Endodermal cell (in vitro differentiated cells): ENCODE results near the gene GRIN2D. TPM values are rescaled to one million over a fixed set of nuclear protein-coding genes. Genes with fewer than 3 reads are reported as not detected.

Experiments
- DNase-seq: peaks from one replicate; pipeline ENCODE4 v3.0.0-alpha.2; 2017
- H3K27ac ChIP-seq: 2 replicates; pipeline ENCODE4 v1.5.1; 2013; ENCODE audit warnings: mild to moderate bottlenecking, low read depth, low read length, moderate library complexity
- H3K27me3 ChIP-seq: 2 replicates; pipeline ENCODE4 v1.6.1; 2013; ENCODE audit warnings: mild to moderate bottlenecking, low read length, moderate library complexity; ENCODE audit not compliant: insufficient read depth, control insufficient read depth, poor library complexity, severe bottlenecking
- H3K36me3 ChIP-seq: 2 replicates; pipeline ENCODE4 v1.7.0; 2013; ENCODE audit warnings: mild to moderate bottlenecking, low read length, moderate library complexity; ENCODE audit not compliant: control insufficient read depth, insufficient read depth
- H3K4me1 ChIP-seq: one replicate; pipeline ENCODE4 v1.7.0; 2013; ENCODE audit warnings: low read length; ENCODE audit not compliant: control insufficient read depth, insufficient read depth
- H3K4me3 ChIP-seq: 2 replicates; pipeline ENCODE4 v1.5.1; 2013; ENCODE audit warnings: mild to moderate bottlenecking, low read length, moderate library complexity
- H3K9ac ChIP-seq: 2 replicates; pipeline ENCODE4 v1.6.1; 2013; ENCODE audit warnings: mild to moderate bottlenecking, low read length, moderate library complexity; ENCODE audit not compliant: poor library complexity, severe bottlenecking; ENCODE audit errors: extremely low read depth
- H3K9me3 ChIP-seq: 2 replicates; pipeline ENCODE4 v1.6.1; 2013; ENCODE audit warnings: mild to moderate bottlenecking, low read length, moderate library complexity; ENCODE audit not compliant: control insufficient read depth
- H3K27ac Mint-ChIP-seq: 2 replicates; pipeline ENCODE4 v1.8.0; 2020; ENCODE audit warnings: mixed read lengths
- H3K27me3 Mint-ChIP-seq: 2 replicates; pipeline ENCODE4 v1.8.0; 2021; ENCODE audit warnings: mild to moderate bottlenecking, mixed read lengths; ENCODE audit not compliant: insufficient read depth
- H3K36me3 Mint-ChIP-seq: 2 replicates; pipeline ENCODE4 v1.8.0; 2020; ENCODE audit warnings: low read depth, mixed read lengths
- H3K4me1 Mint-ChIP-seq: 2 replicates; pipeline ENCODE4 v1.8.0; 2020; ENCODE audit warnings: mixed read lengths
- H3K4me3 Mint-ChIP-seq: 2 replicates; pipeline ENCODE4 v1.8.0; 2020; ENCODE audit warnings: mild to moderate bottlenecking, moderate library complexity, mixed read lengths
- H3K9me3 Mint-ChIP-seq: 2 replicates; pipeline ENCODE4 v1.8.0; 2020; ENCODE audit warnings: mild to moderate bottlenecking, mixed read lengths
- WGBS, 2 experiments: methylation state at CpG; one replicate each; pipeline versions ENCODE4 v1.1.5 to v1.1.7; 2013; ENCODE audit warnings: missing lambda C conversion rate in 2 of 2, mixed read lengths in 1 of 2; ENCODE audit not compliant: insufficient coverage in 1 of 2, insufficient read length in 1 of 2; 5-methylcytosine and 5-hydroxymethylcytosine counted together
- total RNA-seq, 2 donors: library from RNA; stranded (reverse); fragmentation: NEBNext Ultra II Directional in 1 of 2; extraction: Animal tissue kit (Norgen Biotek cat#: 25700) in 1 of 2; gene quantifications; 2 replicates in 1 of 2; 3 replicates in 1 of 2; pipeline ENCODE4 v1.2.1, GENCODE V29; 2021
- TF ChIP-seq, protein P1 (sequence below): fragments of 200-600 bp; sonication (generic); conservative IDR thresholded peaks from 2 replicates; pipeline ENCODE4 v1.5.0; 2021; ENCODE audit warnings: antibody characterized with exemption, mild to moderate bottlenecking

GRIN2D gene
- total RNA-seq, 2 donors from 2014 or later = 0.77 to 1.2 TPM

DNA sequence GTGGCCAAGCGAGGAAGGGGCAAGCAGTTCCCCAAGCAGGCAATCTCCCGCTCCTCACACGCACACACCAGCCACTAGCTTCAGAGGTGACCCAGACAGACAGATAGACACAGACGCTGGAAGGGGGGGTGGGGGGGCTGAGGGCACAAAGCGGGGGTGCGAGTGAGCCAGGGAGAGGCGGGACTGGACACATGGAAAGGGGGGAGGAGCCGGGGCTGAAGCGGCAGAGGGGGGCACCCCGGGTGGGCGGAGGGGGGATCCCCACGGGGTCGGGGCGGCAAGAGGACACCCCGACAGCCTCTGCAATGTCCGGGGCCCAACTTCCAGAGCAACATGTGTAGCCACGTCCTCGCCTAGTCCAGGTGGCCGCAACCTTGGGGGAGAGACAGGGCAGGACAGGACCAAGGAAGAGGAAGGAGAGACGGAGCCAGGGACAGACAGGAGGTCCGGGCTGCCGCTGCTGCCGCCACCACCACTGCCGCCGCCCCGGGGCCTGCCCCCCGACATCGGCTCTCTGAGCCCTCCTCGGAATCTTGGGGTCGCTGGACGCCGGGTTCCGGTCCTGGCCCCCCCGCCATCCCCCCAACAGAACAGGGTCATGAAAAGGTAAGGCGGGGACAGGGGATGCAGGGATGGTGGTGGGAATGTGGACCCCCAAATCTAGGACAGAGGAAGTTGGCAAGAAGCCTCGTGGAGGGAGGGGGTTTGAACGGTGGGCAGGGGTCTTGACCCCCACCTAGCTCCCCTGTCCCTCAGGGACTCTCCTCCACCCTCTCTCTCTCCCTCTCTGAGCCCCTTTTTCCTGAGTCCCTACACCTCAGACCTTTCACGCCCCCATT is 1.1 kb downstream of the GRIN2D start:
- H3K27me3 ChIP-seq = peaks cover 44% of the 10 kb centered on the region

DNA sequence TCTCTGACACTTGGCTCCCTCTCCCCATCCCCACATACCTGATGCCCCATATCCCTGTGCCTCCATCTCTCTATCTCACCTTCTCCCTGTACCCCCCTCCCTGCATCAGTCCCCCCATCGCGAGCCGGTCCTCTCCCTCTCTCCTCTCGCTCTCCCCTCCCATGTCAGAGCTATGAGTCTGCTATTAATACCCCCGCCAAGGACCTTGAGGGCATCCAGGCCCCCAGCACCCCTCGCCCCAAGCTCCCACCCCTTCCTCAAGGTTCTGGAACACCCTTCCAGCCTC is 1.6 kb downstream of the GRIN2D start:
- Histone ChIP-seq H3K36me3 (no peaks in the 10 kb centered on the region), H3K4me1 (no peaks in the 10 kb centered on the region), H3K27me3 (peaks cover 44% of the 10 kb centered on the region), H3K9ac (no peak overlapping the region), H3K4me3 (no peak overlapping the region), H3K27ac (no peak overlapping the region), H3K9me3 (no peaks in the 10 kb centered on the region)
- TF ChIP-seq, protein P1, sequence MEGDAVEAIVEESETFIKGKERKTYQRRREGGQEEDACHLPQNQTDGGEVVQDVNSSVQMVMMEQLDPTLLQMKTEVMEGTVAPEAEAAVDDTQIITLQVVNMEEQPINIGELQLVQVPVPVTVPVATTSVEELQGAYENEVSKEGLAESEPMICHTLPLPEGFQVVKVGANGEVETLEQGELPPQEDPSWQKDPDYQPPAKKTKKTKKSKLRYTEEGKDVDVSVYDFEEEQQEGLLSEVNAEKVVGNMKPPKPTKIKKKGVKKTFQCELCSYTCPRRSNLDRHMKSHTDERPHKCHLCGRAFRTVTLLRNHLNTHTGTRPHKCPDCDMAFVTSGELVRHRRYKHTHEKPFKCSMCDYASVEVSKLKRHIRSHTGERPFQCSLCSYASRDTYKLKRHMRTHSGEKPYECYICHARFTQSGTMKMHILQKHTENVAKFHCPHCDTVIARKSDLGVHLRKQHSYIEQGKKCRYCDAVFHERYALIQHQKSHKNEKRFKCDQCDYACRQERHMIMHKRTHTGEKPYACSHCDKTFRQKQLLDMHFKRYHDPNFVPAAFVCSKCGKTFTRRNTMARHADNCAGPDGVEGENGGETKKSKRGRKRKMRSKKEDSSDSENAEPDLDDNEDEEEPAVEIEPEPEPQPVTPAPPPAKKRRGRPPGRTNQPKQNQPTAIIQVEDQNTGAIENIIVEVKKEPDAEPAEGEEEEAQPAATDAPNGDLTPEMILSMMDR = no peak
- no peak overlapping the region for H3K27ac Mint-ChIP-seq
- H3K9me3 Mint-ChIP-seq = no peaks in the 10 kb centered on the region
- H3K4me3 Mint-ChIP-seq = no peak overlapping the region
- no peaks in the 10 kb centered on the region for H3K36me3 Mint-ChIP-seq
- H3K4me1 Mint-ChIP-seq = peaks cover 9% of the 10 kb centered on the region
- peaks cover 63% of the 10 kb centered on the region for H3K27me3 Mint-ChIP-seq
- no peak for DNase-seq
- WGBS, 2 experiments = 22% methylated on average over 6 of the region's 6 CpGs; no CpG with 5 or more reads in 1 of the 2 experiments

More for the DNA sequence above, 1.1 kb downstream of the GRIN2D start:
- no peak for DNase-seq
- H3K9ac ChIP-seq = no peak overlapping the region
- peaks cover under 1% of the 10 kb centered on the region for H3K36me3 ChIP-seq
- Mint-ChIP-seq H3K4me3 (peak overlapping the region; percentile 50), H3K27me3 (peaks cover 63% of the 10 kb centered on the region), H3K9me3 (no peaks in the 10 kb centered on the region), H3K36me3 (no peaks in the 10 kb centered on the region), H3K27ac (no peak overlapping the region), H3K4me1 (peaks cover 9% of the 10 kb centered on the region)
- no peaks in the 10 kb centered on the region for H3K4me1 ChIP-seq
- TF ChIP-seq, protein P1 = no peak
- peak overlapping the region; percentile 74 for H3K27ac ChIP-seq
- H3K4me3 ChIP-seq = peak overlapping the region; percentile 76
- H3K9me3 ChIP-seq = no peaks in the 10 kb centered on the region
- 23 to 26% methylated on average over 10 to 34 of the region's 38 CpGs for WGBS, 2 experiments

DNA sequence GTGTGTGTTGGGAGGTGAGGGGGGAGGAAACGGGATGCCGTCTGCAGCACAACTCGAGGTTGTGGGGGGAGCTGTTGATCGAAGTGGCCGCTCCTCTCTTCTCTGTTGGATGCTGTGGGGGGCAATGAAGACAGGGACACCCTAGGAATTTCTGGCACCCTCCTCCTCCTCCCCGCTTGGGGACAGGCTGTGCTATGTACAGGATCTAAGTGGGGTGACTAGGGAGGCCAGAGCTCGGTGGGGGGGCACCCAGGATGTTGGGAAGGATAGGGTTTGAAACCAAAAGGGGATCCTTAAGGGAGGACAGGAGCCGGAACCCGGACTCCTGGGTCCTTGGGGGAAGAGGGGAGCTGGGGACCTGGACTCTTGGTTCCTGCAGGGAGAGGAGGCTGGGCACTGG is 2.0 kb downstream of the GRIN2D start:
- H3K27ac ChIP-seq = no peak overlapping the region
- H3K4me3 Mint-ChIP-seq = no peak overlapping the region
- DNase-seq = no peak
- peaks cover 44% of the 10 kb centered on the region for H3K27me3 ChIP-seq
- no peaks in the 10 kb centered on the region for H3K36me3 ChIP-seq
- no peaks in the 10 kb centered on the region for H3K9me3 ChIP-seq
- H3K36me3 Mint-ChIP-seq = no peaks in the 10 kb centered on the region
- no peak overlapping the region for H3K27ac Mint-ChIP-seq
- H3K9ac ChIP-seq = no peak overlapping the region
- H3K4me3 ChIP-seq = no peak overlapping the region
- no peaks in the 10 kb centered on the region for H3K4me1 ChIP-seq
- TF ChIP-seq, protein P1 = no peak
- WGBS, 2 experiments = 57 to 63% methylated on average over 2 to 8 of the region's 9 CpGs
- H3K9me3 Mint-ChIP-seq = no peaks in the 10 kb centered on the region
- H3K27me3 Mint-ChIP-seq = peaks cover 63% of the 10 kb centered on the region
- peaks cover 10% of the 10 kb centered on the region for H3K4me1 Mint-ChIP-seq
